ENCODE data around the gene PPM1H.

Gene PPM1H

GRCh38 chr12:62873116-62873825 is 61.7 kb downstream of the PPM1H start:
- DNase-seq (ENCODE audit: low spot score) = no peak

DNA sequence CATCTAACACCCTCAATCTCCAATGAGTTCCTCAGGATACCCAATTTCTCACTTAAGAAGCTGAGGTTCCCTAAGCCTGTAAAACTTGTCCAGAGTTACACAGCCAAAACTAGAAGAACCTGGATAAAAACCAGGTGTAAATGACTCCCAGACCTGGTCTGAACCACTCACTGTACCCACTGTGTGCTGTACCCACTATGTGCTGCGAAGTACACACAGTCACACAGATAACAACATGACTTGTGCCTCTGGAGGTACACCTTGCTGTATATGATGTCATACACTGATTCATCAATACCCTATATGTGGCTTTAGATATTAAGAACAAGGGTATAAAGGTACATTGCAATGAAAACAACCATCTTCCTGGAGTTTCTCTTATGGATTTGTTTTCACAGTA is 66.1 kb downstream of the PPM1H start:
- no peak for DNase-seq (ENCODE audit: low spot score)

DNA sequence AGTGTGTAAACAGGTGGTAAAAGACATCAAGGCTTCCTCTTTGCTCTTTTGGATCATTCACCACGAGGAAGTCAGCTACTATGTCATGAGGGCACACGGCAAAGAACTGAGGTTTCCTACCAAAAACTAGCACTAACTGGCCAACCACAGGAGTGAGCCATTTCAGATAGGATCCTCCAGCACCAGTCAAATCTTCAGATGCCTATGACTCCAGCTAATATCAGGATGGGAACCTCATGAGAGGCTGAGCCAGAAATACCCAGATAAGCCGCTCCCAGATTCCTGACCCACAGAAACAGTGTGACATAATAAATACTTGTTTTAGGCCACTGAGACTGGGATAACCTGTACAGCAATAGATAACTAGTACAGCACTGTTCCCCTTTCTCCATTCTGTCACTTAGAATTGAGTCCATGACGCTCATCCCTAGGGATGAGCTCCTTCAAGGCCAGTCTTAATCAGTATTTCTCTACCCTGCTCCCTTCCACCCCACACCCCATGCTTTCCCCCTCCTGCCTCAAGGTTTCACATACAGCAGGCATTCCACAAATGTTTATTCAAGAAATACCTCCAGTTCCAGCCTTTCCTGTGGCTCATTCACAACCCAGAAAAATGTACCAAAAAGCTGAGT is 68.4 kb downstream of the PPM1H start:
- no peak for DNase-seq (ENCODE audit: low spot score)

DNA sequence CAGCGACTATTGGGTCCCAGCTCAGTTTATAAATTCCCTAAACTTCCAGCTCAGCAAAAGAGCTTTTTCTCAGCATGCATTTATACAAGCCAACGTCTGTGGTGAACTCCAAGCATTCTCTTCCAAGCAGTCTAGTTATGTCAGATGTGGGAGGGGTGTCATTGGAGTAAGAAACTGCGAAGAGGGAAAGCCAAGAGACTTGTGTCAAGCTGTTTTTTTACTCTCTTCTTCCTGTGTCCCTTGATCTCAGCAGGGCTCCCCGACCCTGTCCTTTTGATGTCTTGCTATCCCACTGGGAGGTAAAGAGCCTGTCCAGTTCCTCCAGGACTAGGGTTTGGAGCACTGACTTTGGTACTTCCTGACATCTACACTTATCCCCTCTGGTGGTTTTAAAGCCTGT is 69.0 kb downstream of the PPM1H start:
- no peak for DNase-seq (ENCODE audit: low spot score)

GRCh38 chr12:62865065-62865464 is 69.9 kb downstream of the PPM1H start:
- no peak for DNase-seq (ENCODE audit: low spot score)

DNA sequence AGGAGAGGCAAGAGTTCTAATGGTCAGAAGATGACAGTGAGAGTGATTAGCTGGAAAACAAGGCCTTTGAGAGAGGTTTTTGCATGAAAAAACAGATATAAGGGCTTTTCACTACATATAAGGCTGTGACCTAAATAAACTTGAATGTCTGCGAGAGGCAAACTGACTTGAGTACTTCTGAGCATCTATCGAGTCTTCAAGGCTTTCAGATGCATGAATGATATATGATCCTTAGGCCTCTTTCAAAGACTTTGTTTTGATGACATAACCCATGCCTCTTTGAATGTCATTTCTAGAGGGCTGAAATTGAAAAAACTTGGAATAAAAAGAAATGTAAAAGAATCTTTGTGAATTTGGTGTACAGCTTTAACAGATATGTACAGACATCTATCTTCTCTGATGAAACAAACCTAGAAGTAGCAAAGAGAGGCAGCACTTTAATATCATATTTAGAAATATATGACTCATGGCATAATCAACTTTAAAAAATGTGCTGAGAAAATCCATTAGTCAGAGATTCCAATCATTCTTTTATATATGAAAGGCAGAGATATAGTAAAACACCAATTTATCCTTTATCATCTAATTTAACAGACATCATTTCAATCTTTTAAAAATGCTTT is 72.6 kb downstream of the PPM1H start:
- no peak for DNase-seq (ENCODE audit: low spot score)

DNA sequence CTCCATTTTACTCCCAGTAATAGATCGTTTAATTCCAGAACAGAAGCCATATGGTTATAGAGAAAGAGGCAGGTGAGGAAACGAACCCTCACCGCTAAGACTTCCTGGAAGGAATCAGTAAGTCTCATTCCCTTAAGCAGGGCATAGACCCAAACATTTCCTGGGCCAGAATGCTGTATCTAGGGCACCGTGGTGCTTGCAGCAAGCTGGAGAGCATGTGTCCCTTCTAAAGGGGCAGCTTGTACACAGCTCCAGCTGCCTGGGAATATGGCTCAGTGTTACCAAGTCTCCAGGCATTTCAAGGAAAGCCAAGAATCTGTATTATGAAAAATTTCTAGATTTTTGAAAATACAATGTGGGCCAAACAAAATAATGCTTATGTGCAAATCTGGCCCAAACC is 73.4 kb downstream of the PPM1H start:
- no peak for DNase-seq (ENCODE audit: low spot score)

DNA sequence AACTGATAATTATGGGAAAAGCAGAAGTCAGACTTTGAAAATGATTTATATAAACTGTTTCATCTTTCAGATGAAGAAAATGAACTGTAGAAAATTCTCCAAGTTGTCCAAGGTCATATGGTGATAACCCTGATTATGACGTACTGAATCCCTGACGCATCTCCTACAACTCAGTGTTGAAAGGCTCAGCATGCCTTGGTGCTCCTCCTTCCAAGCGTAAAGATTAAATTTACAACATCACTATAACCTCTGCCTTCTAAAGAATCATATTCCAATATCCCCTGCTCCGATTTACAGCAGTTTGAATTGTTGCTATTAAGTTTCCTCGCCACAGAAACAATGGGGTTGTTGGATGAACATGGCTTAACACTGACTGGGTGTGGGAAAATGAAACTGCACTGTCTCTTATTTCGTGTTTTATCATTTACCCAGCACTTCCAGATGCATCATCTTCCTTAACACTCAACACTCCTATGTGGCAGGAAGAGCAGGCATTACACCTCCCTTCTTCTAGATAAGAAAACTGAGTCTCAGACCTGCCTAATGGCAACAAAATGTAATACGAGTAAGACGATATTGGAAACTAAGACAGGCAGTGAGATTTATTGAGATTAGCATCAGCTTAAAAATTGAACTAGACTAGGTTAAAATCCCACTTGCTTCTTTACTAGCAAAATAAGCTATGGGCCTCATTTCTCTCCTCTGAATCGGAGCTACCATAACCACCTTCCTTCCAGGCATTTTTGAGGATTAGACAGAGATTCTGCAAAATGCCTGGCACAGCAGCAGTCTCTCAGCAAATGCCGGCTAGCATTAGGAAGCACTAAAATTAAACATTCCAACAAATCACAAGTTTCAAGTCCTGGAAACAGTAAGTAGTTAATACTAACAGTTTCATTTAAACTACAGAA is 74.2 kb downstream of the PPM1H start:
- DNase-seq (ENCODE audit: low spot score) = no peak

DNA sequence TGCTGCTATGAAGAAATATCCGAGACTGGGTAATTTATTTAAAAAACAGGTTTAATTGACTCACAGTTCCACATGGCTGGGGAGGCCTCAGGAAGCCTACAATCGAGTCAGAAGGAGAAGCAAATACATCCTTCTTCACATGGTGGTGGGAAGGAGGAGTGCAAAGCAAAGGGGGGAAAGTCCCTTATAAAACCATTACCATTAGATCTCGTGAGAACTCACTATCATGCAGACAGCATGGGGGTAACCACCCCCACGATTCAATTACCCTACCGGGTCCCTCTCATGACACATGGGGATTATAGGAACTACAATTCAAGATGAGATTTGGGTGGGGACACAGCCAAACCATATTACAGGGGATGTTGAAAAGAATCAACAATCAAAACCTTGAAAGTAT is 74.9 kb downstream of the PPM1H start:
- no peak for DNase-seq (ENCODE audit: low spot score)

DNA sequence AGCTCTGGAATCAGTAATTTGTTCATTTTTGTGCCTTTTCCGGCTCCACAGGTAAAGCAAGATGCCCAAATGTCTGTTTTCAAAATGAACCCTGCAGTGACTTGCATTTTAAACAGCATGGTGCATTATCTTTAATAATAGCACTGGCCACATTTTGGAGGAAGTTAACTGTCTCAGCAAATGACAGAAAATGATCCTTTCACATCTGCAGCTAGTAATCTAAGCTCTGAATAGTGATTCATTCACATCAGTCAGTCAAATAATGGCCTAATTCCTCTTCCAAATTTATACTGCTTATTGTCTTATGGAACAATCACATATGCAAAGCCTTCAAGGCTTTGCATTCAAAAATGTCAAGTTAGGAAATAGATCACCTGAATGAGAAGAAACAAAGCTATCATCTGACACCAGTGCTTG is 75.6 kb downstream of the PPM1H start:
- no peak for DNase-seq (ENCODE audit: low spot score)

- DNase-seq (ENCODE audit: low spot score) = no peak
Observed at GRCh38 chr12:62856454-62856853, 78.5 kb downstream of the PPM1H start.

DNA sequence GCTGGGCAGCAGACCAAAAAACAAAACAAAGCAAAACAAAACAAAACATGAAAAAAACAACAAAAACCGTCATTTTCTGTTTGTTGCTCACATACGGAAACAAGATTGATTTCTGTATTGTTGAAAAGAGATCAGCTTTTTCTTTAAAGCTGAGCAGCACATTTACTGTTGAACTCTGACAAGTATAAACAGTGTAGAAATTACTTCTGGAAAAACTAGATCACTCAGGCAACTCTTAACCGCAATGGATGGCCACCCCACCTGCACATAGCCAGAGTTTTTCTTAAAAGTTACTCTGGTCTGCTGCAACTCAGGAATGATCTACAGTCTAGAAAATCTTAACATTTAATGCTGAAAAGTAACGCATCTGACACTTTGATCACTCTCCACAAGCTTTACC is 80.9 kb downstream of the PPM1H start:
- DNase-seq (ENCODE audit: low spot score) = no peak

GRCh38 chr12:62849398-62849797 is 85.6 kb downstream of the PPM1H start:
- DNase-seq (ENCODE audit: low spot score) = no peak

GRCh38 chr12:62848418-62848817 is 86.5 kb downstream of the PPM1H start:
- DNase-seq (ENCODE audit: low spot score) = peak; percentile 24

GRCh38 chr12:62847709-62848108 is 87.2 kb downstream of the PPM1H start:
- DNase-seq (ENCODE audit: low spot score) = no peak

GRCh38 chr12:62846491-62846890 is 88.5 kb downstream of the PPM1H start:
- no peak for DNase-seq (ENCODE audit: low spot score)

DNA sequence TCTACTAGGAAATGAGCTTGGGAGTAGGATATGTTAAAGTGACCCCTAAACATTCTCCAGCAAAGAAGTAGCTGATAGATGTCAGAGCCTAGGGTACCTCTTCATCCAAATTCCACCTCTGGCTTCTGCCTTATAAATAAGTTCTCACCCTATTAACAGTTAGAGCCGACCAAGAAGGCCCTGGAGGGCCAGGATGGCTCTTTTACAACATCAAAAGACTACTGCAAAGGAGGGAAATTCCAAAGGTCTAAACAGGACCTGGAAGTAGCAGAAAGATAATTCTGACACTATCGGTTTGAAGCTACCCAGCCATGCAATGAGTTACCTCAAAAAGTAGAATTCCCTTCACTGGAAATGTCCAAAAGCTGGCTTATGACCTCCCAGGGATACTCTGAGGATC is 90.0 kb downstream of the PPM1H start:
- DNase-seq (ENCODE audit: low spot score) = no peak

DNA sequence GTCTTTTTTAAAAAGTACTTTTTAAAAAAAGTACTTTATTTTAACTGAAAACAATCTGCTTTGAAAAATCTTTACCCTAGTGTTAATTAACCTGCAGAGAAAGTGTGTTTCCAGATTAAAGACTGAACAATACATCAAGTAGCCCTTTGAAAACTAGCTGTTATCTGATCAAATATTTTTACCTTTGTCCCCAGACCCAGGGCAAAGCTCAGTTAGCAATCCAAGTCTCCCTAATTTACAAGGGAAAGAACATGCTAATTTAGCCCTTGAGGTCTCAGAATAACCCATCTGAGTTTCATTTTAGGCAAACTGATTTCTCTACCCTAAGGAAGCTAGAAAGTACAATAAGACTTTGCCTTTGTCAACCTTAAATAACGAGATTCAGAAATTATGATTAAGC is 91.2 kb downstream of the PPM1H start:
- DNase-seq (ENCODE audit: low spot score) = no peak

DNA sequence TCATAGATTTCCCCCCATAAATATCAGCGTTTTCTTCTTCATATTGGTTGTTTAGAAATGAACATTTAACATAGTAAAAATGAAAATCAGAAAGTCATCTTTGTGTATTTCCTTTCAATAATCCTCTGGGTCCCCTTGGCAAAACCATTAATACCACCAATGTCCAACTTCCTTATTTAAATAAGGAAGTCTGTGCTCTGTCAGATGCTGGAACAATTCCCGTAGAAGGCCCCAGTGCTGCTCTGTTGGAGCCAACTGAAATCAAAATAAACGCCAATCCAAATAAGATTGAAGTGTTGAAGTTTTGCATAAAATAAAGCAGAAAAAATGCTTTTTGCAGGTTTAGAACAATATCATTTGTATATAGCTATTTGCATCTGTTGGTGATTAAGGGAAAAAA is 93.1 kb downstream of the PPM1H start:
- no peak for DNase-seq (ENCODE audit: low spot score)

GRCh38 chr12:62840806-62841205 is 94.1 kb downstream of the PPM1H start:
- DNase-seq (ENCODE audit: low spot score) = no peak

- DNase-seq (ENCODE audit: low spot score) = no peak
Observed at GRCh38 chr12:62839869-62840660, 94.9 kb downstream of the PPM1H start.
